MG63 (cell line): ENCODE measurements around the gene CES2. TPM values are rescaled to one million over a fixed set of nuclear protein-coding genes. Genes with fewer than 3 reads are reported as not detected.
"Not testable (repeated sequence)": the region's sequence is repeated elsewhere in the genome, so short reads cannot be mapped to it uniquely, and the experiment has no call there.

Source experiments
- DNase-seq: peaks from one replicate; pipeline ENCODE4 v3.0.0-alpha.2; 2020
- H3K27me3 ChIP-seq: fragments of 250-450 bp; sonication (Bioruptor Pico); 2 replicates; pipeline ENCODE4 v1.5.1; 2020; ENCODE audit warnings: mild to moderate bottlenecking, moderate library complexity
- H3K36me3 ChIP-seq: fragments of 250-450 bp; sonication (Bioruptor Pico); 2 replicates; pipeline ENCODE4 v1.5.1; 2020; ENCODE audit warnings: mild to moderate bottlenecking, moderate library complexity
- H3K4me3 ChIP-seq: fragments of 250-450 bp; sonication (Bioruptor Pico); 2 replicates; pipeline ENCODE4 v1.5.1; 2020; ENCODE audit warnings: mild to moderate bottlenecking, moderate library complexity
- H3K9me3 ChIP-seq: fragments of 250-450 bp; sonication (Bioruptor Pico); 2 replicates; pipeline ENCODE4 v1.5.1; 2020; ENCODE audit warnings: mild to moderate bottlenecking, moderate library complexity
- total RNA-seq: library from RNA; depleted of rRNA; stranded (reverse); fragments of >200 nt; shearing (Covaris generic); gene quantifications from 2 replicates; pipeline ENCODE4 v1.2.3, GENCODE V29; 2014; ENCODE audit warnings: low replicate concordance

Gene CES2
- total RNA-seq, 1 experiment from 2014 or later = 32.7 TPM

- no peaks in the 10 kb centered on the region for H3K27me3 ChIP-seq
- H3K4me3 ChIP-seq = peak overlapping the region; percentile 38
- H3K36me3 ChIP-seq = no peaks in the 10 kb centered on the region
- no peaks in the 10 kb centered on the region for H3K9me3 ChIP-seq
- DNase-seq = peak; percentile 33
Measured at GRCh38 chr16:66924527-66925321, 10.6 kb upstream of the CES2 start.

GRCh38 chr16:66925322-66925840 is 9.9 kb upstream of the CES2 start, which contains the start of gene RRAD:
Gene RRAD, minus strand, starts transcription at chr16:66925535. Its CDS starts 356 bp downstream, at chr16:66925179.
- no peaks in the 10 kb centered on the region for H3K36me3 ChIP-seq
- peak; percentile 56 for DNase-seq
- peak within 1 kb of the TSS; percentile 38 for H3K4me3 ChIP-seq
- H3K9me3 ChIP-seq = no peaks in the 10 kb centered on the region
- no peaks in the 10 kb centered on the region for H3K27me3 ChIP-seq

DNA sequence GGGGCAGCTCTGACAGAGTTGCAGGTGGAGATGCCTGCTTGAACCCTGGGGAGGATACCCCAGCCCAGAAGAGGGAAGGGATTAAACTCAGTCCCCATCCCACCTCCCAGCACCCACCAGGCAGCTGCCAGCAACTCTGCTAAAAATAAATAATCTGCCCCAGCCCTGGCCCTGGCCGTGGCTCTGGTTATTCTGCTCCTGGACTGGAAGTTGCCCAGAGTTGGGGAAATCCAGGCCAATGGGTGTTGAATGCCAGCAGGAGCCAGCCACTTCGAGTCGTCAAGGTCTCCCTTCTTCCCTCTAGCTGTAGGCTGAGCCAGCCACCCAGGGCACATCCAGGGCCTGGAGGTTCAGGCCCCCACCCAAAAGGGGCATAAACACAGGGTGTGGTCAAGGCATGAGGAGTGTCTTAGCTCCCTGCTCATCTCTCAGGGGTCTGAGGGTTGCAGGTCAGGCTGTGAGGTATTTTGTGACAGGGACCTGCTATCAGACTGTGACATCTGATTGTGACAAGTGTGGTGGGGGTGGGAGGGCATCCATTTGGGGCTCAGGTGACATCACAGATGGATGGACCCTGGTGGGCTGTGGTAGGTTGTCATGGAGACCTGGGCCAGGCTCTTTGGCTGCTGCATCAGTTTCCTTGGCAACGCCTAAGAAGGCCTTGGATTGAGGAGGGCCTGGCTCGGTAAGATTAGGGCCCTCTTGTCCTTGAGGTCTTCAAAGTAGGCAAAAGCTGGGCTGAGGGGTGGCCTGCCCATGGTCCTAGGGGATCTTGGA is 9.0 kb upstream of the CES2 start:
- Histone ChIP-seq H3K36me3 (no peaks in the 10 kb centered on the region), H3K9me3 (no peaks in the 10 kb centered on the region), H3K27me3 (no peaks in the 10 kb centered on the region), H3K4me3 (no peak overlapping the region)
- peak; percentile 72 for DNase-seq

DNA sequence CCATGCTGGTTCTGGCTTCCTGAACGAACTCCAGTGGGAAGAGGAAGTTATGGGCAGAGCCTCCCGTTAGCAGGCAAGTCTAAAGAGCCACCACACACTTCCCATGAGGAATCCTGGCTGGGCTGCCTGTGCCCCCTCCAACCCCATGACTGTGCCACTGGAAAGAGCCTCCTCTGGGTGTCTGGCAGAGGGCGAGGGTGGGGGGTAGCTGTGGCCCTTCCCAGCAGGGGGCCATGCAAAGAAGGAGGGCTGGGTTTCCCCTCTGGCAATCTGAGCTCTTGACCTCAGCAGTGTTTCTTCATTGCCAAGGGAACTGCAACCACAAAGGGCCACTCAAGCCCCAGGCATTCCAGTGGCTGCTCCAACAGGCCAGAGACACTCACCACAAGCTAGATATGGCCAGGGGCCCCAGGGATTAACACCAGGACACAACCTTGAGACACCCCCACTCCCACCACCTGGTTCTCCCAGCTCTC is 8.3 kb upstream of the CES2 start:
- H3K27me3 ChIP-seq = no peaks in the 10 kb centered on the region
- no peaks in the 10 kb centered on the region for H3K9me3 ChIP-seq
- H3K4me3 ChIP-seq = no peak overlapping the region
- DNase-seq = peak; percentile 93
- H3K36me3 ChIP-seq = no peaks in the 10 kb centered on the region

- no peaks in the 10 kb centered on the region for H3K36me3 ChIP-seq
- no peaks in the 10 kb centered on the region for H3K9me3 ChIP-seq
- DNase-seq = peak; percentile 70
- no peak overlapping the region for H3K4me3 ChIP-seq
- no peaks in the 10 kb centered on the region for H3K27me3 ChIP-seq
Measured at GRCh38 chr16:66927918-66928649, 7.2 kb upstream of the CES2 start.

GRCh38 chr16:66928702-66929388 is 6.5 kb upstream of the CES2 start:
- no peaks in the 10 kb centered on the region for H3K9me3 ChIP-seq
- DNase-seq = peak; percentile 48

GRCh38 chr16:66930189-66930588 is 5.1 kb upstream of the CES2 start:
- DNase-seq = no peak
- Histone ChIP-seq H3K27me3 (no peaks in the 10 kb centered on the region), H3K9me3 (no peaks in the 10 kb centered on the region)

More at GRCh38 chr16:66928702-66929388, 6.5 kb upstream of the CES2 start:
- no peak overlapping the region for H3K4me3 ChIP-seq
- H3K27me3 ChIP-seq = no peaks in the 10 kb centered on the region
- no peaks in the 10 kb centered on the region for H3K36me3 ChIP-seq

GRCh38 chr16:66931665-66932064 is 3.7 kb upstream of the CES2 start:
- Histone ChIP-seq H3K9me3 (no peaks in the 10 kb centered on the region), H3K4me3 (no peak overlapping the region), H3K27me3 (no peaks in the 10 kb centered on the region), H3K36me3 (no peaks in the 10 kb centered on the region; the same call in 1 of the 2 replicates)
- DNase-seq = no peak

More at GRCh38 chr16:66930189-66930588, 5.1 kb upstream of the CES2 start:
- Histone ChIP-seq H3K4me3 (no peak overlapping the region), H3K36me3 (no peaks in the 10 kb centered on the region)

GRCh38 chr16:66932076-66932475 is 3.2 kb upstream of the CES2 start:
- Histone ChIP-seq H3K36me3 (no peaks in the 10 kb centered on the region; the same call in 1 of the 2 replicates), H3K9me3 (no peaks in the 10 kb centered on the region), H3K4me3 (no peak overlapping the region), H3K27me3 (no peaks in the 10 kb centered on the region)
- DNase-seq = no peak

DNA sequence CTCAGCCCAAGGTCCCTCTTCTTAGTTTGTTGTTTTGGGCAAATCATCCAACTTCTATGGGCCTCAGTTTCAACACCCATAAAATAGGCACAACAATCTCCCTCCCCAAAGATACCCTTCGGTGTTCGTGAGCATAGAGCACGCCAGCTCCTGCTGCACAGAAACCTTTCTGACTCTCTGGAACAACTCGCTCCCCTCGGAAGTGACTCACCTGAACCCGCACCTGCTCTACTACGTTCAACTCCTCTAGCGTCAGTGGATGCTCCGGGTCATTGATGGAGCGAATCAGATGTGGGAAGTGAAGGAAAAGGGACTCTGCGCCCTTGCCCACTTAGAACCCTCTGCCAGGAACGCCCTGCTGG is 1.6 kb upstream of the CES2 start:
- no peak for DNase-seq
- Histone ChIP-seq H3K36me3 (no peaks in the 10 kb centered on the region; the same call in 1 of the 2 replicates), H3K9me3 (no peaks in the 10 kb centered on the region), H3K27me3 (no peaks in the 10 kb centered on the region), H3K4me3 (peak overlapping the region; percentile 87)

- DNase-seq = peak; percentile 79
- H3K9me3 ChIP-seq = no peaks in the 10 kb centered on the region
- H3K27me3 ChIP-seq = no peaks in the 10 kb centered on the region
- peak within 1 kb of the TSS; percentile 87 for H3K4me3 ChIP-seq
- no peaks in the 10 kb centered on the region; the same call in 1 of the 2 replicates for H3K36me3 ChIP-seq
Measured at GRCh38 chr16:66934138-66934838, 1.0 kb upstream of the CES2 start, which contains the start of gene CIAO2B. Gene CIAO2B, minus strand, starts transcription at chr16:66934402. Its CDS starts 38 bp downstream, at chr16:66934364.

DNA sequence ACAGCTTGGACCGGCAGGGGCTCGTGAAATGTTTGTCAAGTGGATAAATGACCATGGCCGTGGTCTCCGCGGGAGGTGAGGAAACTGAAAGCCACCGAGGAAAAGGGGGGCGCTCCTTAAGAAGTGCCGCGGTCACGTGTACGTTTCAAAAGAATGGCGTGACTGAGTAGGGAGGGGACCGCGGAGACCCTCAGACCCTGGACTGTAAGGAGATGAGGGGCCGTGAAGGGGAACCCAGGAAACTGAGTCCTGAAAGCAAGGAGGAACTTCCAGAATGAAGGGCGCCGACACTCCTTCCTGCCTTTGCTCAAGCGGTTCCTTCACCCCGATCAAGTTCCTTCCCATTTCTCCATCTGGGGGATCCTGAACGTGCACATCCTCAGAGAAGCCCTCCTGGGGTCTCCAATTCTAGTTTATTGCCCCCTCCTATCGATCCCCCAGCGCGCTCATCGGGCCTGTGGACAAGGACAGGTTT is 440 bp upstream of the CES2 start:
- not testable (repeated sequence) for H3K27me3 ChIP-seq, H3K9me3 ChIP-seq, DNase-seq, H3K36me3 ChIP-seq
- H3K4me3 ChIP-seq = peak overlapping the region; percentile 87

DNA sequence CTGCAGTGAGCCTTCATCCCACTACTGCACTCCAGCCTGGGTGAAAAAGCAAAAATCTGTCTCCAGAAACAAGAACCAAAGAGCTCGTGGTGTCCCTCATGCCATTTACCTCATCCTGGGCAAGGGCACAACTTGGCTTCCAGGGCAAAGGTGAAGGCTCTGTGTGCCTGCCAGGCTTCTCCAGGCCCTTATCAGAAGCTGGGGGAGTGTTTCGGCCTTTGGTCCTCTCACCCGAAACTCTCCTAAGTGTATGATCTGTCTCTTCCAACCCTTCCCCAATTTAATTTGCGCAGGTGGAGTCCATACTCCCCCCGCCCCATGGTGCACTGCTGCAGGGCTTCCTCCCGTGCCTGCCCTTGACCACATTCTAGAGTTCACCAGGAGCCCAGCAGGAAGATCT is 1.1 kb downstream of the CES2 start:
- DNase-seq = no peak
- H3K4me3 ChIP-seq = no peak overlapping the region
- no peaks in the 10 kb centered on the region for H3K9me3 ChIP-seq
- no peaks in the 10 kb centered on the region for H3K27me3 ChIP-seq
- H3K36me3 ChIP-seq = no peaks in the 10 kb centered on the region; the same call in none of the 2 replicates

GRCh38 chr16:66936889-66937554 is 1.7 kb downstream of the CES2 start:
- DNase-seq = no peak
- Histone ChIP-seq H3K27me3 (no peaks in the 10 kb centered on the region), H3K9me3 (no peaks in the 10 kb centered on the region), H3K36me3 (no peaks in the 10 kb centered on the region; the same call in none of the 2 replicates), H3K4me3 (no peak overlapping the region)
